ENCODE data around the gene MEX3D. TPM values are rescaled to one million over a fixed set of nuclear protein-coding genes. Genes with fewer than 3 reads are reported as not detected.
A peak's percentile ranks its signal among the peaks of the same experiment; 100 is the strongest.

Gene MEX3D
- total RNA-seq, 1 experiment from 2014 or later, result 55.6 TPM

DNA sequence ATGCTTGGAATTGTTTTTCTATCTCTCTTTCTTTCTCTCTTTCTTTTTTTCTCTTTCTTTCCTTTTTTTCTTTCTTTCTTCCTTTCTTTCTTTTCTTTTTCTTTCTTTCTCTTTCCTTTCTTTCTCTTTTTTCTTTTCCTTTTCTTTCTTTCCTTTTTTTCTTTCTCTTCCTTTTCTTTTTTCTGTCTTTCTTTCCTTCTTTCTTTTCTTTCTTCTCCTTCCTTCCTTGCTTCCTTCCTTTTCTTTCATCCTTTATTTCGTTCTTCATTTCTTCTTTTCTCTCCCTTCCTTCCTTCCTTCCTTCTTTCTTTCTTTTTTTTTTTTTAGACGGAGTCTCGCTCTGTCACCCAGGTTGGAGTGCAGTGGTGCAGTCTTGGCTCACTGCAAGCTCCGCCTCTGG, 1.9 kb upstream of the MEX3D start:
- Histone ChIP-seq H2AFZ (no peak overlapping the region), H3K4me1 (replicated peaks; ENCODE audit: insufficient read depth) (peaks cover 4% of the 10 kb centered on the region; the same call in 1 of the 2 replicates), H3K9me3 (ENCODE audit: insufficient read depth, low read depth) (no peaks in the 10 kb centered on the region), H4K20me1 (ENCODE audit: insufficient read depth) (peaks cover 4% of the 10 kb centered on the region; the same call in 1 of the 2 replicates), H3K27me3 (ENCODE audit: insufficient read depth, low read depth) (no peaks in the 10 kb centered on the region), H3K36me3 (ENCODE audit: low read depth) (no peaks in the 10 kb centered on the region), H3K9me2 (ENCODE audit: insufficient read depth) (no peaks in the 10 kb centered on the region), H3K79me2 (ENCODE audit: low read depth) (0 out of 2 replicates have a peak, but pooled peaks cover 8% of the 10 kb centered on the region), H3F3A (ENCODE audit: insufficient read depth, low read depth) (peaks cover 5% of the 10 kb centered on the region; the same call in 1 of the 2 replicates), H3K27ac (no peak overlapping the region), H3K4me2 (no peak overlapping the region), H3K4me3 (no peak overlapping the region)
- intact Hi-C loops (cut with micrococcal nuclease; ENCODE audit: unreplicated experiment), result no loop called here
- no peak for DNase-seq
- POLR2A ChIA-PET (ENCODE audit: unreplicated experiment), result no interaction called here
- BruUV-seq (replicated peaks), result no TSS peak
- CTCF ChIA-PET, result no interaction called here
- TF ChIP-seq EZH2 (IDR thresholded peaks at IDR 0.05; ENCODE audit: low read depth), result no peak
- TF ChIP-seq, protein P1, sequence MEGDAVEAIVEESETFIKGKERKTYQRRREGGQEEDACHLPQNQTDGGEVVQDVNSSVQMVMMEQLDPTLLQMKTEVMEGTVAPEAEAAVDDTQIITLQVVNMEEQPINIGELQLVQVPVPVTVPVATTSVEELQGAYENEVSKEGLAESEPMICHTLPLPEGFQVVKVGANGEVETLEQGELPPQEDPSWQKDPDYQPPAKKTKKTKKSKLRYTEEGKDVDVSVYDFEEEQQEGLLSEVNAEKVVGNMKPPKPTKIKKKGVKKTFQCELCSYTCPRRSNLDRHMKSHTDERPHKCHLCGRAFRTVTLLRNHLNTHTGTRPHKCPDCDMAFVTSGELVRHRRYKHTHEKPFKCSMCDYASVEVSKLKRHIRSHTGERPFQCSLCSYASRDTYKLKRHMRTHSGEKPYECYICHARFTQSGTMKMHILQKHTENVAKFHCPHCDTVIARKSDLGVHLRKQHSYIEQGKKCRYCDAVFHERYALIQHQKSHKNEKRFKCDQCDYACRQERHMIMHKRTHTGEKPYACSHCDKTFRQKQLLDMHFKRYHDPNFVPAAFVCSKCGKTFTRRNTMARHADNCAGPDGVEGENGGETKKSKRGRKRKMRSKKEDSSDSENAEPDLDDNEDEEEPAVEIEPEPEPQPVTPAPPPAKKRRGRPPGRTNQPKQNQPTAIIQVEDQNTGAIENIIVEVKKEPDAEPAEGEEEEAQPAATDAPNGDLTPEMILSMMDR (conservative IDR thresholded peaks at IDR 0.05), result no peak

DNA sequence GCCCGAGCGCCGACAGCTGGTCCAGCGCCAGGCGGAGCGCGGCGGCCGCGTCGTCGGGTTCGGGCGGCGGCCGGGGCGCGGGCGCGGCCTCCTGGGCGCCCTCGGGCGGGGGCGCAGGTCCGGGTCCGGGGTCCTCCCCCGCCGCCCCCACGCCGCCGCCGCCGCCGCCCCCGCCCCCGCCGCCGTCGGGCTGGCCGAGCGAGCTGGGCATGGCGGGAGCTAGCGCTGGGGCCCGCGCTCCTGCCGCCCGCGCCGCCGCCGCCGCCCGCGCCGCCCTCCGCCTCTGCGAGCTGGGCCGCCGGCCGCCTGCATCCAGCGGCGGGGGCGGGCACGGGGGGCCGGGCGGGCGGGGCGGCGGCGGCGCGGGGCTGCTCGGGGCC, 287 bp downstream of the MEX3D start:
- peaks cover 4% of the 10 kb centered on the region; the same call in 1 of the 2 replicates for H4K20me1 ChIP-seq (ENCODE audit: insufficient read depth)
- no peaks in the 10 kb centered on the region for H3K27me3 ChIP-seq (ENCODE audit: insufficient read depth, low read depth)
- no peaks in the 10 kb centered on the region for H3K36me3 ChIP-seq (ENCODE audit: low read depth)
- CTCF ChIA-PET, result no interaction called here
- POLR2A ChIA-PET (ENCODE audit: unreplicated experiment), result no interaction called here
- no peak for TF ChIP-seq EZH2 (IDR thresholded peaks at IDR 0.05; ENCODE audit: low read depth)
- TF ChIP-seq, protein P1 (conservative IDR thresholded peaks at IDR 0.05), result no peak
- H3F3A ChIP-seq (ENCODE audit: insufficient read depth, low read depth), result peaks cover 5% of the 10 kb centered on the region; the same call in 1 of the 2 replicates
- no peak overlapping the region for H3K27ac ChIP-seq
- H3K4me3 ChIP-seq, result no peak overlapping the region
- no peak for DNase-seq
- H3K4me1 ChIP-seq (replicated peaks; ENCODE audit: insufficient read depth), result peaks cover 4% of the 10 kb centered on the region; the same call in 1 of the 2 replicates
- BruUV-seq (replicated peaks), result no TSS peak
- H3K79me2 ChIP-seq (ENCODE audit: low read depth), result 0 out of 2 replicates have a peak, but pooled peaks cover 8% of the 10 kb centered on the region
- no peak overlapping the region for H3K4me2 ChIP-seq
- H3K9me2 ChIP-seq (ENCODE audit: insufficient read depth), result no peaks in the 10 kb centered on the region
- no peak overlapping the region for H2AFZ ChIP-seq
- intact Hi-C loops (cut with micrococcal nuclease; ENCODE audit: unreplicated experiment), result no loop called here
- H3K9me3 ChIP-seq (ENCODE audit: insufficient read depth, low read depth), result no peaks in the 10 kb centered on the region

- TF ChIP-seq, protein P1 (conservative IDR thresholded peaks at IDR 0.05), result no peak
- TF ChIP-seq EZH2 (IDR thresholded peaks at IDR 0.05; ENCODE audit: low read depth), result no peak
- CTCF ChIA-PET, result no interaction called here
- H3K4me3 ChIP-seq, result peak overlapping the region; percentile 55; the same call in 1 of the 2 replicates
- TSS peak; percentile 87 for BruUV-seq (replicated peaks)
- H4K20me1 ChIP-seq (ENCODE audit: insufficient read depth), result peaks cover 4% of the 10 kb centered on the region; the same call in 1 of the 2 replicates
- peaks cover 5% of the 10 kb centered on the region; the same call in 1 of the 2 replicates for H3F3A ChIP-seq (ENCODE audit: insufficient read depth, low read depth)
- no peaks in the 10 kb centered on the region for H3K36me3 ChIP-seq (ENCODE audit: low read depth)
- H3K79me2 ChIP-seq (ENCODE audit: low read depth), result 0 out of 2 replicates have a peak, but pooled peaks cover 8% of the 10 kb centered on the region
- DNase-seq, result no peak
- POLR2A ChIA-PET (ENCODE audit: unreplicated experiment), result no interaction called here
- H3K9me3 ChIP-seq (ENCODE audit: insufficient read depth, low read depth), result no peaks in the 10 kb centered on the region
- intact Hi-C loops (cut with micrococcal nuclease; ENCODE audit: unreplicated experiment), result no loop called here
- no peak overlapping the region for H2AFZ ChIP-seq
- H3K9me2 ChIP-seq (ENCODE audit: insufficient read depth), result no peaks in the 10 kb centered on the region
- H3K27me3 ChIP-seq (ENCODE audit: insufficient read depth, low read depth), result no peaks in the 10 kb centered on the region
- no peak overlapping the region for H3K27ac ChIP-seq
- H3K4me1 ChIP-seq (replicated peaks; ENCODE audit: insufficient read depth), result peaks cover 4% of the 10 kb centered on the region; the same call in 1 of the 2 replicates
- H3K4me2 ChIP-seq, result peak overlapping the region; percentile 73; the same call in 1 of the 2 replicates
These were observed 843 bp downstream of the MEX3D start for GRCh38 chr19:1567116-1567847.

Measured in PC-9 (cell line).